Activated naive CD4-positive, alpha-beta T cell treated with anti-CD3 and anti-CD28 coated beads, Interleukin-2, amount 10 ng/mL, durations not matched to agents 7 days and 5 days (primary cell): ENCODE data around the gene MTMR3.

ENCODE experiments used
- CTCF ChIA-PET: fragments of 350-600 bp; sonication (Branson Sonifier 250); formaldehyde crosslinking; loops from one replicate; lab custom pipeline; 2021; ENCODE audit warnings: antibody characterized with exemption; lab: Charles Lee
- DNase-seq: peaks from one replicate; pipeline ENCODE4 v3.0.0-alpha.2; 2020
- H3K27ac Mint-ChIP-seq: one replicate; pipeline ENCODE4 v1.8.0; 2021; ENCODE audit warnings: mild to moderate bottlenecking, moderate library complexity, mixed read lengths
- H3K27me3 Mint-ChIP-seq: one replicate; pipeline ENCODE4 v1.8.0; 2021; ENCODE audit warnings: mild to moderate bottlenecking, mixed read lengths
- H3K36me3 Mint-ChIP-seq: one replicate; pipeline ENCODE4 v1.8.0; 2021; ENCODE audit warnings: mixed read lengths
- H3K4me1 Mint-ChIP-seq: one replicate; pipeline ENCODE4 v1.8.0; 2021; ENCODE audit warnings: mixed read lengths
- H3K4me3 Mint-ChIP-seq: one replicate; pipeline ENCODE4 v1.8.0; 2021; ENCODE audit warnings: mild to moderate bottlenecking, moderate library complexity, mixed read lengths
- H3K9me3 Mint-ChIP-seq: one replicate; pipeline ENCODE4 v1.8.0; 2021; ENCODE audit warnings: mixed read lengths

Gene MTMR3

GRCh38 chr22:29975494-29975893, 92.5 kb downstream of the MTMR3 start:
- Mint-ChIP-seq H3K36me3 (peaks cover 15% of the 10 kb centered on the region), H3K4me1 (no peaks in the 10 kb centered on the region), H3K4me3 (no peak overlapping the region), H3K9me3 (no peaks in the 10 kb centered on the region), H3K27me3 (no peaks in the 10 kb centered on the region), H3K27ac (no peak overlapping the region)
- DNase-seq = no peak
- CTCF ChIA-PET = no interaction called here

GRCh38 chr22:29977107-29977506, 94.1 kb downstream of the MTMR3 start:
- Mint-ChIP-seq H3K9me3 (no peaks in the 10 kb centered on the region), H3K4me1 (no peaks in the 10 kb centered on the region), H3K27ac (no peak overlapping the region), H3K27me3 (no peaks in the 10 kb centered on the region), H3K36me3 (peaks cover 20% of the 10 kb centered on the region), H3K4me3 (no peak overlapping the region)
- CTCF ChIA-PET = no interaction called here
- DNase-seq = no peak

- no peaks in the 10 kb centered on the region for H3K4me1 Mint-ChIP-seq
- no peak overlapping the region for H3K27ac Mint-ChIP-seq
- DNase-seq = no peak
- no peaks in the 10 kb centered on the region for H3K27me3 Mint-ChIP-seq
- H3K9me3 Mint-ChIP-seq = no peaks in the 10 kb centered on the region
- H3K4me3 Mint-ChIP-seq = no peak overlapping the region
- CTCF ChIA-PET = no interaction called here
- H3K36me3 Mint-ChIP-seq = peaks cover 17% of the 10 kb centered on the region
Measured at GRCh38 chr22:29979777-29980321, 96.9 kb downstream of the MTMR3 start.

- Mint-ChIP-seq H3K36me3 (peaks cover 23% of the 10 kb centered on the region), H3K4me3 (no peak overlapping the region)
- CTCF ChIA-PET = no interaction called here
Measured at GRCh38 chr22:29983296-29983917, 100.4 kb downstream of the MTMR3 start.

GRCh38 chr22:29985912-29986311, 102.9 kb downstream of the MTMR3 start:
- peaks cover 13% of the 10 kb centered on the region for H3K36me3 Mint-ChIP-seq
- CTCF ChIA-PET = interaction anchor here (1.2 kb wide), 1 partner anchor 19 kb away, joined by 3 read pairs; no protein-coding TSS in a partner anchor

More at GRCh38 chr22:29983296-29983917, 100.4 kb downstream of the MTMR3 start:
- Mint-ChIP-seq H3K9me3 (no peaks in the 10 kb centered on the region), H3K27ac (no peak overlapping the region), H3K4me1 (no peaks in the 10 kb centered on the region), H3K27me3 (no peaks in the 10 kb centered on the region)
- DNase-seq = no peak

GRCh38 chr22:29987137-29987536, 104.2 kb downstream of the MTMR3 start:
- no peaks in the 10 kb centered on the region for H3K9me3 Mint-ChIP-seq
- CTCF ChIA-PET = interaction anchor here (0.8 to 1.0 kb wide), 2 partner anchors 18 to 301 kb away, joined by 3 read pairs; no protein-coding TSS in a partner anchor
- no peaks in the 10 kb centered on the region for H3K4me1 Mint-ChIP-seq
- no peak overlapping the region for H3K27ac Mint-ChIP-seq
- no peaks in the 10 kb centered on the region for H3K27me3 Mint-ChIP-seq
- H3K4me3 Mint-ChIP-seq = no peak overlapping the region
- no peak for DNase-seq
- peaks cover 20% of the 10 kb centered on the region for H3K36me3 Mint-ChIP-seq

More at GRCh38 chr22:29985912-29986311, 102.9 kb downstream of the MTMR3 start:
- Mint-ChIP-seq H3K27ac (no peak overlapping the region), H3K4me3 (no peak overlapping the region), H3K4me1 (no peaks in the 10 kb centered on the region), H3K9me3 (no peaks in the 10 kb centered on the region), H3K27me3 (no peaks in the 10 kb centered on the region)
- DNase-seq = no peak

- H3K4me1 Mint-ChIP-seq = no peaks in the 10 kb centered on the region
- no peaks in the 10 kb centered on the region for H3K27me3 Mint-ChIP-seq
- H3K9me3 Mint-ChIP-seq = no peaks in the 10 kb centered on the region
- no peak overlapping the region for H3K4me3 Mint-ChIP-seq
- peaks cover 20% of the 10 kb centered on the region for H3K36me3 Mint-ChIP-seq
- no peak overlapping the region for H3K27ac Mint-ChIP-seq
- no peak for DNase-seq
- CTCF ChIA-PET = no interaction called here
Measured at GRCh38 chr22:29988719-29989118, 105.7 kb downstream of the MTMR3 start.

- no peaks in the 10 kb centered on the region for H3K27me3 Mint-ChIP-seq
Measured at GRCh38 chr22:29989446-29989845, 106.5 kb downstream of the MTMR3 start.

GRCh38 chr22:29992341-29993275, 109.6 kb downstream of the MTMR3 start:
- CTCF ChIA-PET = interaction anchor here (1.9 kb wide), 1 partner anchor 13 kb away, joined by 8 read pairs; no protein-coding TSS in a partner anchor
- Mint-ChIP-seq H3K4me3 (no peak overlapping the region), H3K27me3 (no peaks in the 10 kb centered on the region), H3K27ac (no peak overlapping the region), H3K9me3 (no peaks in the 10 kb centered on the region), H3K4me1 (peaks cover 3% of the 10 kb centered on the region), H3K36me3 (peaks cover 14% of the 10 kb centered on the region)
- DNase-seq = no peak

More at GRCh38 chr22:29989446-29989845, 106.5 kb downstream of the MTMR3 start:
- Mint-ChIP-seq H3K36me3 (peaks cover 20% of the 10 kb centered on the region), H3K9me3 (no peaks in the 10 kb centered on the region), H3K4me1 (no peaks in the 10 kb centered on the region), H3K4me3 (no peak overlapping the region), H3K27ac (no peak overlapping the region)
- DNase-seq = no peak
- CTCF ChIA-PET = no interaction called here

GRCh38 chr22:29994027-29994715, 111.2 kb downstream of the MTMR3 start:
- H3K36me3 Mint-ChIP-seq = peaks cover 18% of the 10 kb centered on the region
- no peak overlapping the region for H3K27ac Mint-ChIP-seq
- CTCF ChIA-PET = interaction anchor here (3.7 kb wide), 1 partner anchor 11 kb away, joined by 21 read pairs; no protein-coding TSS in a partner anchor
- no peaks in the 10 kb centered on the region for H3K9me3 Mint-ChIP-seq
- no peak overlapping the region for H3K4me3 Mint-ChIP-seq
- no peaks in the 10 kb centered on the region for H3K27me3 Mint-ChIP-seq
- H3K4me1 Mint-ChIP-seq = peaks cover 3% of the 10 kb centered on the region
- DNase-seq = no peak

- no peaks in the 10 kb centered on the region for H3K9me3 Mint-ChIP-seq
- peaks cover 17% of the 10 kb centered on the region for H3K36me3 Mint-ChIP-seq
Measured at GRCh38 chr22:29994943-29995342, 112.0 kb downstream of the MTMR3 start.

GRCh38 chr22:29997107-29997506, 114.1 kb downstream of the MTMR3 start:
- CTCF ChIA-PET = interaction anchor here (0.9 to 3.7 kb wide), 4 partner anchors 8 to 372 kb away, joined by 3 to 21 read pairs (median 3); no protein-coding TSS in a partner anchor

More at GRCh38 chr22:29994943-29995342, 112.0 kb downstream of the MTMR3 start:
- Mint-ChIP-seq H3K4me1 (peaks cover 3% of the 10 kb centered on the region), H3K4me3 (no peak overlapping the region), H3K27me3 (no peaks in the 10 kb centered on the region), H3K27ac (peak overlapping the region; percentile 64)
- no peak for DNase-seq
- CTCF ChIA-PET = interaction anchor here (0.9 to 3.7 kb wide), 2 partner anchors 10 to 305 kb away, joined by 3 to 21 read pairs; no protein-coding TSS in a partner anchor

GRCh38 chr22:29997516-29997915, 114.5 kb downstream of the MTMR3 start:
- Mint-ChIP-seq H3K9me3 (no peaks in the 10 kb centered on the region), H3K4me3 (no peak overlapping the region), H3K4me1 (peaks cover 3% of the 10 kb centered on the region), H3K36me3 (peaks cover 16% of the 10 kb centered on the region), H3K27me3 (no peaks in the 10 kb centered on the region), H3K27ac (no peak overlapping the region)
- CTCF ChIA-PET = interaction anchor here (0.9 to 3.7 kb wide), 4 partner anchors 7 to 296 kb away, joined by 3 to 21 read pairs (median 3); no protein-coding TSS in a partner anchor
- DNase-seq = no peak

More at GRCh38 chr22:29997107-29997506, 114.1 kb downstream of the MTMR3 start:
- no peak for DNase-seq
- Mint-ChIP-seq H3K4me3 (no peak overlapping the region), H3K4me1 (peaks cover 3% of the 10 kb centered on the region), H3K27me3 (no peaks in the 10 kb centered on the region), H3K9me3 (no peaks in the 10 kb centered on the region), H3K36me3 (peaks cover 15% of the 10 kb centered on the region), H3K27ac (no peak overlapping the region)
